HUES6 (cell line): ENCODE data around the gene CTSZ.
"Not testable (repeated sequence)": the region's sequence is repeated elsewhere in the genome, so short reads cannot be mapped to it uniquely, and the experiment has no call there.

Source experiments
- H3K27ac ChIP-seq: 2 replicates; pipeline ENCODE4 v1.7.0; 2013; ENCODE audit warnings: low read depth, mild to moderate bottlenecking, low read length, inconsistent platforms
- H3K27me3 ChIP-seq: 2 replicates; pipeline ENCODE4 v1.6.1; 2013; ENCODE audit warnings: low read length; ENCODE audit not compliant: control insufficient read depth, insufficient read depth
- H3K36me3 ChIP-seq: 2 replicates; pipeline ENCODE4 v1.6.1; 2013; ENCODE audit warnings: low read length; ENCODE audit not compliant: control insufficient read depth, insufficient read depth
- H3K4me1 ChIP-seq: 2 replicates; pipeline ENCODE4 v1.6.1; 2013; ENCODE audit warnings: low read length; ENCODE audit not compliant: control insufficient read depth, insufficient read depth
- H3K4me3 ChIP-seq: 2 replicates; pipeline ENCODE4 v1.5.1; 2013; ENCODE audit warnings: low read depth, low read length
- H3K9ac ChIP-seq: one replicate; pipeline ENCODE4 v1.6.1; 2013; ENCODE audit warnings: mild to moderate bottlenecking, low read length
- H3K9me3 ChIP-seq: 2 replicates; pipeline ENCODE4 v1.6.1; 2013; ENCODE audit warnings: low read depth, low read length; ENCODE audit not compliant: control insufficient read depth, insufficient read depth

The CTSZ gene

DNA sequence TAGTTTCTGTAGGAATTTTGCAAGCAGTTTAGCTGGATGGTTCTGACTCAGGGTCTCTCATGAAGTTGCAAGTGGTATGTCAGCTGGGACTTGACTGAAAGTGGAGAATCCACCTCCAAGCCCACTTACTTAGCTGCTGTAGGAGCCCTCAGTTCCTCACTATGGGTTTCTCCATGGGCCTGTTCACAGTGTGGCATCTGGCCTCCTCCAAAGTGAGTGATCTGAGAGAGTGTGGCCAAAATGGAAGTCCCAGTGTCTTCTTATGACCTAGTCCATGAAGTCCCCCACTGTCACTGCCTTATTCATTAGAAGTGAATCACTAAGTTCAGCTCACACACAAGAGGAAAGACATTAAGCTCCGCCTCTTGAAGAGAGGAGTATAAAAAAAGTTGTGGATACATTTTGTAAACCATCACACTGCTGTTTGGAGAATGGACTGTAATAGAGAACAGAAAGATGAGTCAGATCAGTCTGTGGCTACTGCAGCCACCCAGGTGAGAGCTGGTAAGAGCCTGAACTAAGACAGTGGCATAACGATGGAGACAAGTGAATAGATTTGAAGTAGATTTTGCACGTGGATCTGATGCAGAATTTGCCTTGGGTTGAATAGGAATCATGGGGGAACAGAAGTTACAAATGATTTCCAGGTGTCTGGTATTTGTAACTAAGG, 30.9 kb downstream of the CTSZ start:
- H3K4me3 ChIP-seq = no peak overlapping the region

GRCh38 chr20:58975353-58975752, 31.7 kb downstream of the CTSZ start:
- Histone ChIP-seq H3K27ac (no peak overlapping the region), H3K9ac (no peak overlapping the region), H3K27me3 (no peaks in the 10 kb centered on the region), H3K4me1 (peaks cover 9% of the 10 kb centered on the region), H3K36me3 (no peaks in the 10 kb centered on the region), H3K4me3 (no peak overlapping the region), H3K9me3 (no peaks in the 10 kb centered on the region)

More for the DNA sequence above, 30.9 kb downstream of the CTSZ start:
- Histone ChIP-seq H3K9ac (no peak overlapping the region), H3K36me3 (no peaks in the 10 kb centered on the region), H3K9me3 (no peaks in the 10 kb centered on the region), H3K27me3 (no peaks in the 10 kb centered on the region), H3K27ac (no peak overlapping the region), H3K4me1 (peaks cover 9% of the 10 kb centered on the region)

DNA sequence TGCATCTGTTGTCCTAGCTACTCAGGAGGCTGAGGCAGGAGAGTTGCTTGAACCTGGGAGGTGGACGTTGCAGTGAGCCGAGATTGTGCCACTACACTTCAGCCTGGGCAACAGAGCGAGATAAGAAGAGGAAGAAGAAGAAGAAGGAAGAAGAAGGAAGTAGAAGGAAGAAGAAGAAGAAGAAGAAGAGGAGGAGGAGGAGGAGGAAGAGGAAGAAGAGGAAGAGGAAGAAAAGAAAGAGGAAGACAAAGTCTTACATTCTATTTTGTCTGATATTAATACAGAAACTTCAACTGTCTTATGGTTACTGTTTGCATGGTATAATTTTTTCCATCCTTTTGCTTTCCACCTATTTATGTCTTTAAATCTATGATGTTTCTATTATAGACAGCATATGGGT, 33.2 kb downstream of the CTSZ start:
- Histone ChIP-seq H3K36me3 (no peaks in the 10 kb centered on the region), H3K9ac (no peak overlapping the region), H3K4me3 (no peak overlapping the region), H3K27ac (no peak overlapping the region), H3K9me3 (peaks cover 6% of the 10 kb centered on the region; the same call in 1 of the 2 replicates), H3K27me3 (no peaks in the 10 kb centered on the region), H3K4me1 (peaks cover 9% of the 10 kb centered on the region)

DNA sequence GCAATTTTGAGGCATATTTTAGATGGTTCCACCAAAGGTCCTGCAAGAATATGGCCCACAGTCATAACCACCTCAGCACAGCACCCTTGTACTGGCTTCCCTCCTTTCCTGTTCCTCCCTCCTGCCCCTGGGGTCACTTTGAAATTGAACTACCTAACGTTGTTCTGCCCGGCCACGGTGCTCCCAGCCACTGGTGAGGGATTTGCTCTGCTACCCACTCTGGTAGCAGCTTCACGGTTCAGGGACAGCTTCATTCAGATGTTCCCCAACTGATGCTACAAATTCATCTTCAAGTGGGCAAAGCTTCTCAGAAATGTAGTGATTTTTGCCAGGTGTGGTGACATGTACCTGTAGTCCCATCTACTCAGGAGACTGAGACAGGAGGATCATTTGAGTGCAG, 33.9 kb downstream of the CTSZ start:
- Histone ChIP-seq H3K9me3 (peaks cover 6% of the 10 kb centered on the region; the same call in 1 of the 2 replicates), H3K36me3 (no peaks in the 10 kb centered on the region), H3K4me1 (peaks cover 4% of the 10 kb centered on the region), H3K4me3 (no peak overlapping the region), H3K27me3 (no peaks in the 10 kb centered on the region), H3K27ac (no peak overlapping the region), H3K9ac (no peak overlapping the region)

DNA sequence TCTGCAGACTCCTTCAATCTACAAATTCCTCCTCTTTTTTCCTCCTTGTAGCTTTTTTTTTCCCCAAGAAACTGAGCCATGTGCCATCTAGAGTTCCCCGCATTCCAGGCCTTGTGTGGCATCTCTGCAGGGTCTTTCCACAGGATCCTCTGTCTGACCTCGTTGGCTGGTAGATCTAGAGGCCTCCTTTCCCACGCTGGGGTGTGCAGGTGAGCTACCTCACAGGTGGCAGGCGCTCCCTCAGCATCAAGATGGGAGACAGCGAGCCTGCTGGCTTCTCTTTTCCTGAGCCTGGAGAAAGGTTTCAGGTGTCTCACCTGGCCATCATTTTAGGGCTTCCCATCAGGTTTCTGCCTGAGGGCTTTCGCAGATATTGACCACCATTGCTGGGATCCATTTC, 35.6 kb downstream of the CTSZ start:
- peaks cover 6% of the 10 kb centered on the region; the same call in 1 of the 2 replicates for H3K9me3 ChIP-seq
- no peak overlapping the region for H3K9ac ChIP-seq
- H3K4me3 ChIP-seq = no peak overlapping the region
- H3K27ac ChIP-seq = no peak overlapping the region
- no peaks in the 10 kb centered on the region for H3K27me3 ChIP-seq
- H3K4me1 ChIP-seq = 0 out of 2 replicates have a peak, but pooled peaks cover 4% of the 10 kb centered on the region
- H3K36me3 ChIP-seq = no peaks in the 10 kb centered on the region

GRCh38 chr20:58970146-58970545, 36.9 kb downstream of the CTSZ start:
- peaks cover 8% of the 10 kb centered on the region; the same call in 1 of the 2 replicates for H3K4me1 ChIP-seq
- H3K27ac ChIP-seq = no peak overlapping the region
- no peak overlapping the region for H3K4me3 ChIP-seq
- no peaks in the 10 kb centered on the region for H3K36me3 ChIP-seq
- H3K9ac ChIP-seq = no peak overlapping the region
- no peaks in the 10 kb centered on the region for H3K27me3 ChIP-seq
- H3K9me3 ChIP-seq = peaks cover 6% of the 10 kb centered on the region; the same call in 1 of the 2 replicates

GRCh38 chr20:58969439-58969838, 37.6 kb downstream of the CTSZ start:
- no peak overlapping the region for H3K27ac ChIP-seq
- H3K4me1 ChIP-seq = peaks cover 8% of the 10 kb centered on the region; the same call in 1 of the 2 replicates

GRCh38 chr20:58967652-58968429, 39.2 kb downstream of the CTSZ start:
- no peaks in the 10 kb centered on the region for H3K36me3 ChIP-seq
- H3K27ac ChIP-seq = no peak overlapping the region
- H3K9ac ChIP-seq = no peak overlapping the region
- no peaks in the 10 kb centered on the region for H3K27me3 ChIP-seq
- H3K4me3 ChIP-seq = no peak overlapping the region
- peaks cover 8% of the 10 kb centered on the region; the same call in 1 of the 2 replicates for H3K4me1 ChIP-seq
- peaks cover 6% of the 10 kb centered on the region; the same call in 1 of the 2 replicates for H3K9me3 ChIP-seq

More at GRCh38 chr20:58969439-58969838, 37.6 kb downstream of the CTSZ start:
- Histone ChIP-seq H3K9ac (no peak overlapping the region), H3K9me3 (peaks cover 6% of the 10 kb centered on the region; the same call in 1 of the 2 replicates), H3K4me3 (no peak overlapping the region), H3K36me3 (no peaks in the 10 kb centered on the region), H3K27me3 (no peaks in the 10 kb centered on the region)

DNA sequence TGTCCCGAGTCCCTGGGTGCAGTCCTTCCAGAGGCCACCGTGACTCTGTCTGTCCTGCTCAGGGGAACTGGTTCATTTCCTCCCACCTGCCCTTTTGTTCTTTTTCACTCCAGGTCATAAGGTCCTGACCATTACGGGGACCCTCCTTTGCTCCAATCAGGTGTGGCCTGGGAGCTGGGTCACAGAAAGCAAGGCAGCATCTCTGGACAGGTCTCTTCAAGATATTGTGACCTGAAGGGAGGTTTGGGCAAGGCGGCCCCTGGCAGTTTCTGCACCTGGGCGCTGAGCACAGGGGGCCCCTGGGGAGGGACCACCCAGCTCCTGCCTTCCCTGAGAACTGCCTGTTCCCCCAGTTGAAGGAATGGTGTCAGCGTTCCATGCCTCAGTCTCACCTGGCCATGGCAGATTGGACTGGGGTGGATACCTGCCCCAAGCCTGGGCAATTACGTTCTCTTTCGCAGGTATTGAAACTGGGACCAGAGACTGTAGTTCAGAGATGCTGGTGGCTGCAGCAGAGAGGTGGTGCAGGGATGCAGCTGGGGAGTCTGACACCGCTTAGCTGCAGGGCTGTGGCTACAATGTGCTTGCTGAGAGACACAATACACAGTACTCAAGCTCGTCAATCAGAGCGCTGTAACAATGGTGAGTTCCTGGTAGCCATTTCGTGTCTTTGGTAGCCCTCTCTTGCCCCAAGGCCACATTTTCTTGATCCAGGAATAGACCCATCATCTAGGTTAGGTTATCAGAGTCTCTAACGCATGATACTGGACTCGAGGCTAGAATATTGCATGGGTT, 41.6 kb downstream of the CTSZ start:
- no peaks in the 10 kb centered on the region for H3K27me3 ChIP-seq

GRCh38 chr20:58963922-58964321, 43.1 kb downstream of the CTSZ start:
- H3K27me3 ChIP-seq, H3K9me3 ChIP-seq, H3K9ac ChIP-seq, H3K4me3 ChIP-seq, H3K27ac ChIP-seq, H3K36me3 ChIP-seq, H3K4me1 ChIP-seq: not testable (repeated sequence)

More for the DNA sequence above, 41.6 kb downstream of the CTSZ start:
- H3K9ac ChIP-seq = no peak overlapping the region
- peaks cover 6% of the 10 kb centered on the region; the same call in 1 of the 2 replicates for H3K9me3 ChIP-seq
- H3K4me1 ChIP-seq = peaks cover 8% of the 10 kb centered on the region; the same call in 1 of the 2 replicates
- no peak overlapping the region for H3K4me3 ChIP-seq
- H3K36me3 ChIP-seq = no peaks in the 10 kb centered on the region
- no peak overlapping the region for H3K27ac ChIP-seq
